Stimulated activated CD4-positive, alpha-beta T cell treated with anti-CD3 and anti-CD28 coated beads, Interleukin-1b, Interleukin-23, amount 100 ng/mL, for 24 hours (primary cell): Measurements from ENCODE around the gene YAP1.
"Not testable (repeated sequence)": the region's sequence is repeated elsewhere in the genome, so short reads cannot be mapped to it uniquely, and the experiment has no call there.

Experiments
- DNase-seq, 4 experiments: peaks; one replicate each; pipeline ENCODE4 v3.0.0-alpha.2; 2020; ENCODE audit warnings: low read depth in 4 of 4, low spot score in 1 of 4

Gene YAP1

DNA sequence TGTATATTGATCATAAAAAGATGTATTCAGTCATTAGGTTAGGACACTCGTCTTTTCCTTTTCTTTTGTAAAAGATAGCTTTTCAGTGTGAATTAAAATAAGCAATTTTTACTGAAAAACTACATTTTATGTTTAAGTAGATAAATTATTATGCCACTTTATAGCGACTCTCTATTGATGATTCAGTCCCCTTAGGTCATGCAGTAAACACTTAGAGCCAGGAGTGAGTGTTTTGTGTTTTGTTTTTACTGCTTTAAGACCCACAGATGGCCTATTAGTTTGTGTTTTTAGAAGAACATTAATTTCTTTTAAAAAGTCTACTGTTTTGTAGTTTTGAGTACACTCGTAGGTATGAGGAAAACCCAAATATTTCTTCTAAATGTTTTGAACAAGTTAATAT lies 86.6 kb downstream of the YAP1 start:
- DNase-seq, result no peak

GRCh38 chr11:102197670-102198139 lies 87.5 kb downstream of the YAP1 start:
- no peak for DNase-seq

DNA sequence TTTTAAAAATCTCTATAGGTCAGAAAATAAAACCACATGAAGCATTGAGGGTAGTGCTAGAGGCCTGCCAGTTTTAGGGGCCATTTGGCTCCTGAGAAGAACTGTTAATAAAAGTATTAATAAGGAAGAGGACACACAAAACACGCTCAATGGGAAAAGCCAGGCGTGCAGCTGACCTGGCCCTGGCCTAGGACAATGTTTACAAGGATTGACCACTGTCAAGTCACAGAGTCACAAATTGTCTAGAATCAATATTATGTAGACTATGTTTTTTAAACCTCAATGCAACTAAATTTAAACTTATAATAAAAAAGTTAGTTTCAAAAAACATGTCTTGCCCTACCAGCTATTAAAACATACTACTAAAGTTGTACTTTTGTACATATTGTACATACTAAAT lies 89.4 kb downstream of the YAP1 start:
- no peak for DNase-seq

DNA sequence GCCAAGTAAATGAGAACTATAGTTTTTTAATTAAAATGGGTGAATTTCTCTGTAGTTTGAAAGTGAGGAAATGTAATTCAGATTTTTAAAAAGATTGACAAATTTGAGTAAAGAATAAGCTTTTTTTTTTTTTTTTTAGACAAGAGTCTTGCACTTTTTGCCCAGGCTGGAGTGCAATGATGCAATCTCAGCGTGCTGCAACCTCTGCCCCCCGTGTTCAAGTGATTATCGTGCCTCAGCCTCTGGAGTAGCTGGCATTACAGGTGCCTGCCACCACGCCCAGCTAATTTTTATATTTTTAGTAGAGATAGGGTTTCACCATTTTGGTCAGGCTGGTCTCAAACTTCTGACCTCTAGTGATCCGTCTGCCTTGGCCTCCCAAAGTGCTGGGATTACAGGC lies 90.1 kb downstream of the YAP1 start:
- not testable (repeated sequence) for DNase-seq

DNA sequence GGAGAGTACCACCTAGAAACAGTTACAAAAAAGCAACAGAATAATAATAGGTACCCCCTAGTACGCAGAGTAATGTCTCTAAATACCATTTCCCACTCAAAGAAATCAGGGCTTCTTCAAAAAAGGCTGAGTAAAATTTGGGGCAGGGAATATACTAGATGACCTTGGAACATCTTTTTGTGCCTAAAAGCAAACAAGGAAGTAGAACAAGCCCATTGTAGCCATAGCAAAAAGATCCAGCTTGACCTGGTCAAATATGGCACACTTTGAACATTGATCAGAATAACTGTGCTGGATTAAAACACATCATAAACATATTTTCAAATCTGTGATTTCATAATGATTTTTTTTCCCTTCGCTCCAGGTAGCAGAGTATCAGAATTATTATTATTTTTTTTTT lies 91.5 kb downstream of the YAP1 start:
- no peak for DNase-seq

GRCh38 chr11:102202972-102203371 lies 92.7 kb downstream of the YAP1 start:
- no peak for DNase-seq

- no peak for DNase-seq
These were observed 93.9 kb downstream of the YAP1 start for GRCh38 chr11:102204174-102204573.

GRCh38 chr11:102205805-102206204 lies 95.6 kb downstream of the YAP1 start:
- no peak for DNase-seq

DNA sequence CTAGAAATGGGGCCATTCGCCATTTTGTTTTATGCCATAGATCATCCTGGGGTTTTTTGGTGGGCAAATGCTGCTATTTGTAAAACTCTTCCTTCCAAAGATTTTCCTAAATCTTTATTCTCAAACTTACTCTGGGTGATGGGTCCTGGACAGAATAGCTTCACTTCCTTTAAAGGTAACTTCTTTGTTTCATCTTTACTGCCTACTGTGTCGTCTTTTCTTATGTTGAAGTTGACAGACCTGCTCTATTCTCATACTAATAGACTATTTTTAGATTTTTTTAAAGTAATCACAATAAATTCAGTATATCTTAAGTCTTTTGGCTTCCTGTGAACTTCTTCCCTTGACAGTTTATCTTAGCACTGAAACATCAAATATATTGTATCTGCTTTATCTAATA lies 98.6 kb downstream of the YAP1 start:
- no peak for DNase-seq

DNA sequence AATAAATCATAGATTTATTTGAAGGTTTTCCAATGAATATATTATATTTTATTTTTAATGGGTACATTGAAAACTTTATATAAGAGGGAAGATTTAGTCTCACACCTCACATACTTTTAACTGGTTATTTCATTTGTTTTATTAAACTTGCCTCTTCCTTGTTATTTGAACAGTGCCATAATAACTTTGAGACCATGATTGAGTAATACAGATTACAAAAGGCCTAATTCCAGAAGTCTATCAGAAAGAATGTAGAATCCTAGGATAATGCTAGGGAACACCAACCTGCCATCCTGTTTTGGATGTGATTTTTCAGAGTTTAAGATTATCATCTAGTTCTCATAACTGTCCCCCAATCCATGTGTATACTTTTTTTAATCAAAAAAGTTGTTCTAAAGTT lies 104.4 kb downstream of the YAP1 start:
- DNase-seq, result no peak

DNA sequence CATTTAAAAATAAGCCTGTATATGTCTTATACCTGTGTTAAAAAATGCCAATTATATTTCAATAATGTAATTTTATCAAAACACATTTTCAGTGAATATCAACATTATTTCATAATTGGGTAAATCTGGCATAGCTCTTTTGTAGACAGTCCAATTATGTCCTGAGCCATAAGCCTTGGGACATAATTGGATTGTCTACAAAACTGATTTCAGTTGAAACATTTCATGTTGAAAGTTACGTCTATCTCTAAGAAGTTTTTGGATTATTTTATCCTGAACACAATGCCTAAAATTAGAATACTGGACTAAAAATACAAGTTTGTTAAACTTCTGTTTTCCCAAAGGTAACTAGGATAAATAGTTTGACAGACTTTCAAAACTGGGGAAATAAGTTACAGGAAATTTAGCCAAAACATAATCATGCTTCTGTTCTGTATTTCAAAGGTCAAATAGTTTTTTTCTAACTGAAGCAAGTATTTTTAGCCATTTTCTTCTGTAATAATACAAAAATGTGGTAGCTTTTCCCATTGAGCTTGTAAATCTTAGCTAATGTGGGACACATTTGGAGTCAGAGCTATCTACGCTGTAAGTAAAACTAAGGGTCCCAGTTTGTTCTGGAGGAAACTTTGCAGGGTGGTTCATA lies 106.3 kb downstream of the YAP1 start:
- no peak for DNase-seq

DNA sequence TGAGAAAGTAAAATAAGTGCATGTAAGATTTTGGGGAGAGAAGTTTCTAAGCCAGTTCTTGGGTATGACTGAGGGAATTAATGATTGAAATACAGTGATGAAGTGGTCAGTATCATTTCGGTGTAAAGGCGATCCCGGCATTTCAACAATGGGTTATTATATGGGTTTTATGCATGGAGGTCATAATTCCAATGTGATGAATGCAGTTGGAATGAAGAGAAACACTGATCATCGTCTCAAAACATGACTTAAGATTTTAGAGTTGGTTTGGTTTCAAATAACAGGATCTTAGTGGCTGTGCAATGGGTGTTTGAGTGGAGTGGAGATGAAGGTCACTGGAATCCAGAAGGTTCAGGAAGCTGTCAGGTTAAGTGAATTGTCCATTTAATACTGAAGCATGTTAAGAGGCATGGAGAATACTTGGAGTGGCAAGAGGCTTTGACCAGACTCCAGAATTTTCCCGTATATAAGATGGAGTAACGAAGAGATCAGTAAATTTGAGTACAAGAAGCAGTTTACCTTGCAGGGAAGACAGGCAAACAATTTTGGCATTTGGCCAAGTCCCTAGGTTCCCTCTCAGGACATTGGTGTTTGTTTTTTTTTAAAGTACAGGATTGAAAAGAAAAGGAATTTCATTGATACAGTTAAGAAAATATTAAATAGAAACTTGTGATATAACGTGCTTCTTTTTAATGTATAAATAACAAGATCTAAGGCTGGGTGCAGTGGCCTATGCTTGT lies 110.7 kb downstream of the YAP1 start:
- DNase-seq, result no peak

GRCh38 chr11:102223859-102224258 lies 113.6 kb downstream of the YAP1 start:
- no peak for DNase-seq

- no peak for DNase-seq
These were observed 115.7 kb downstream of the YAP1 start for GRCh38 chr11:102225689-102226568.

GRCh38 chr11:102226702-102227490 lies 116.6 kb downstream of the YAP1 start:
- DNase-seq, result no peak

GRCh38 chr11:102229510-102230123 lies 119.4 kb downstream of the YAP1 start:
- DNase-seq, result no peak

DNA sequence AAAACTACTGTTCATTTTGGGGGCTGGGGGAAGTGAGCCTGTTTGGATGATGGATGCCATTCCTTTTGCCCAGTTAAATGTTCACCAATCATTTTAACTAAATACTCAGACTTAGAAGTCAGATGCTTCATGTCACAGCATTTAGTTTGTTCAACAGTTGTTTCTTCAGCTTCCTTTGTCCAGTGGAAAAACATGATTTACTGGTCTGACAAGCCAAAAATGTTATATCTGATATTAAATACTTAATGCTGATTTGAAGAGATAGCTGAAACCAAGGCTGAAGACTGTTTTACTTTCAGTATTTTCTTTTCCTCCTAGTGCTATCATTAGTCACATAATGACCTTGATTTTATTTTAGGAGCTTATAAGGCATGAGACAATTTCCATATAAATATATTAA lies 119.9 kb downstream of the YAP1 start:
- no peak for DNase-seq

DNA sequence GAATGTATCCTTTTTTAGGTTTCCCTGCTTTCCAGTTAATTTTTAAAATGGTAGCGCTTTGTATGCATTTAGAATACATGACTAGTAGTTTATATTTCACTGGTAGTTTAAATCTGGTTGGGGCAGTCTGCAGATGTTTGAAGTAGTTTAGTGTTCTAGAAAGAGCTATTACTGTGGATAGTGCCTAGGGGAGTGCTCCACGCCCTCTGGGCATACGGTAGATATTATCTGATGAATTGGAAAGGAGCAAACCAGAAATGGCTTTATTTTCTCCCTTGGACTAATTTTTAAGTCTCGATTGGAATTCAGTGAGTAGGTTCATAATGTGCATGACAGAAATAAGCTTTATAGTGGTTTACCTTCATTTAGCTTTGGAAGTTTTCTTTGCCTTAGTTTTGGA lies 120.7 kb downstream of the YAP1 start:
- no peak for DNase-seq

GRCh38 chr11:102234779-102235439 lies 124.7 kb downstream of the YAP1 start:
- no peak for DNase-seq

GRCh38 chr11:102237096-102237735 lies 127.0 kb downstream of the YAP1 start:
- no peak for DNase-seq
